Liver (tissue), 9 donors: Measurements from ENCODE around the gene ABHD16B. TPM values are rescaled to one million over a fixed set of nuclear protein-coding genes. Genes with fewer than 3 reads are reported as not detected.

Experiments used
- DNase-seq: peaks from one replicate; pipeline ENCODE4 v3.0.0-alpha.2; 2017; ENCODE audit warnings: low spot score
- H3K27ac ChIP-seq, 2 donors: one replicate each; pipeline ENCODE4 v1.7.0; 2013; ENCODE audit warnings: inconsistent platforms in 2 of 2, low read length in 2 of 2, control low read depth in 1 of 2, low read depth in 1 of 2, mild to moderate bottlenecking in 1 of 2
- H3K27me3 ChIP-seq, 4 donors: one replicate each; pipeline versions ENCODE4 v1.6.1 to v1.7.0; 2013; ENCODE audit warnings: low read length in 3 of 4, inconsistent platforms in 1 of 4, mild to moderate bottlenecking in 1 of 4, moderate library complexity in 1 of 4; ENCODE audit not compliant: control insufficient read depth in 4 of 4, insufficient read depth in 4 of 4
- H3K36me3 ChIP-seq, 4 donors: one replicate each; pipeline versions ENCODE4 v1.6.1 to v1.7.0; 2013; ENCODE audit warnings: low read length in 3 of 4, mild to moderate bottlenecking in 3 of 4, low read depth in 1 of 4, moderate library complexity in 1 of 4; ENCODE audit not compliant: control insufficient read depth in 4 of 4, insufficient read depth in 3 of 4
- H3K4me1 ChIP-seq, 4 donors: one replicate each; pipeline versions ENCODE4 v1.6.1 to v1.7.0; 2013; ENCODE audit warnings: low read length in 3 of 4, mild to moderate bottlenecking in 3 of 4, moderate library complexity in 1 of 4; ENCODE audit not compliant: control insufficient read depth in 4 of 4, insufficient read depth in 4 of 4
- H3K4me3 ChIP-seq, 3 donors: one replicate each; pipeline versions ENCODE4 v1.6.1 to v1.7.0; 2013; ENCODE audit warnings: low read length in 3 of 3, control low read depth in 1 of 3, low read depth in 1 of 3, mild to moderate bottlenecking in 1 of 3
- H3K9ac ChIP-seq, 2 donors: one replicate each; pipeline ENCODE4 v1.7.0; 2013; ENCODE audit warnings: low read length in 2 of 2, mild to moderate bottlenecking in 2 of 2, moderate library complexity in 2 of 2, control low read depth in 1 of 2, low read depth in 1 of 2
- H3K9me3 ChIP-seq, 4 donors: one replicate each; pipeline versions ENCODE4 v1.6.1 to v1.7.0; 2013; ENCODE audit warnings: low read length in 3 of 4; ENCODE audit not compliant: control insufficient read depth in 4 of 4
- EGR1 ChIP-seq, 2 donors: IDR thresholded peaks; 2 replicates each; pipeline ENCODE4 v1.6.1; 2016 to 2018; ENCODE audit warnings: antibody characterized with exemption in 2 of 2, low read depth in 2 of 2
- FOXA1 ChIP-seq: IDR thresholded peaks from 2 replicates; pipeline ENCODE4 v1.6.1; 2016; ENCODE audit warnings: antibody characterized with exemption
- FOXA2 ChIP-seq: IDR thresholded peaks from 2 replicates; pipeline ENCODE4 v1.6.1; 2016; ENCODE audit warnings: antibody characterized with exemption
- HNF4A ChIP-seq, 2 donors: conservative IDR thresholded peaks; 2 replicates each; pipeline ENCODE4 v1.6.1; 2016; ENCODE audit warnings: antibody characterized with exemption in 2 of 2, mild to moderate bottlenecking in 2 of 2
- HNF4G ChIP-seq: IDR thresholded peaks from 2 replicates; pipeline ENCODE4 v1.6.1; 2016; ENCODE audit warnings: antibody characterized with exemption
- JUND ChIP-seq, 2 donors: IDR thresholded peaks; 2 replicates each; pipeline ENCODE4 v1.6.1; 2016; ENCODE audit warnings: antibody characterized with exemption in 2 of 2
- NR2F2 ChIP-seq: IDR thresholded peaks from 2 replicates; pipeline ENCODE4 v1.6.1; 2016; ENCODE audit warnings: antibody characterized with exemption
- RAD21 ChIP-seq, 2 donors: IDR thresholded peaks; 2 replicates each; pipeline ENCODE4 v1.6.1; 2016; ENCODE audit warnings: antibody characterized with exemption in 2 of 2, mild to moderate bottlenecking in 2 of 2
- RXRA ChIP-seq, 2 donors: IDR thresholded peaks; 2 replicates each; pipeline ENCODE4 v1.6.1; 2017 to 2018; ENCODE audit warnings: antibody characterized with exemption in 2 of 2, mild to moderate bottlenecking in 1 of 2
- SP1 ChIP-seq: IDR thresholded peaks from 2 replicates; pipeline ENCODE4 v1.6.1; 2018; ENCODE audit warnings: antibody characterized with exemption, mild to moderate bottlenecking
- TAF1 ChIP-seq: conservative IDR thresholded peaks from 2 replicates; pipeline ENCODE4 v1.6.1; 2016; ENCODE audit warnings: antibody characterized with exemption, mild to moderate bottlenecking
- YY1 ChIP-seq: IDR thresholded peaks from 2 replicates; pipeline ENCODE4 v1.6.1; 2016; ENCODE audit warnings: antibody characterized with exemption, mild to moderate bottlenecking
- WGBS: extraction: QIAGEN DNeasy Blood & Tissue Kit; methylation state at CpG from one replicate; pipeline ENCODE4 v1.1.7; 2013; 5-methylcytosine and 5-hydroxymethylcytosine counted together
- polyA plus RNA-seq, 2 donors: library from polyadenylated mRNA; stranded (reverse) in 1 of 2; unstranded in 1 of 2; fragments of 200-250 nt in 1 of 2; fragments of >200 nt in 1 of 2; fragmentation: Nextera tagmentation in 1 of 2; extraction: Ambion mirVana in 1 of 2; gene quantifications; one replicate each; pipeline versions ENCODE4 v1.2.1 to v1.2.3, GENCODE V29; 2013 to 2015
- total RNA-seq, 2 donors: library from RNA; depleted of rRNA; stranded (reverse); fragments of >200 nt; gene quantifications; one replicate each; pipeline ENCODE4 v1.2.3, GENCODE V29; 2014
- TF ChIP-seq, protein P1 (sequence below): fragments of 150-350 bp; IDR thresholded peaks from 2 replicates; pipeline ENCODE4 v1.5.1; 2017; ENCODE audit warnings: improper control_type of control experiment, low read depth, low read length; ENCODE audit not compliant: missing input control
- TF ChIP-seq, protein P2 (sequence below): IDR thresholded peaks from 2 replicates; pipeline ENCODE4 v1.6.1; 2016; ENCODE audit warnings: antibody characterized with exemption
- TF ChIP-seq, protein P3 (sequence below): IDR thresholded peaks from 2 replicates; pipeline ENCODE4 v1.6.1; 2016; ENCODE audit warnings: antibody characterized with exemption
- donor health status: healthy.
- donor health status: healthy.
- donor health status: healthy.
- donor health status: healthy.
- donor health status: healthy.

The ABHD16B gene
- total and polyA plus RNA-seq, 4 donors: 0.10 TPM; not detected in 3

DNA sequence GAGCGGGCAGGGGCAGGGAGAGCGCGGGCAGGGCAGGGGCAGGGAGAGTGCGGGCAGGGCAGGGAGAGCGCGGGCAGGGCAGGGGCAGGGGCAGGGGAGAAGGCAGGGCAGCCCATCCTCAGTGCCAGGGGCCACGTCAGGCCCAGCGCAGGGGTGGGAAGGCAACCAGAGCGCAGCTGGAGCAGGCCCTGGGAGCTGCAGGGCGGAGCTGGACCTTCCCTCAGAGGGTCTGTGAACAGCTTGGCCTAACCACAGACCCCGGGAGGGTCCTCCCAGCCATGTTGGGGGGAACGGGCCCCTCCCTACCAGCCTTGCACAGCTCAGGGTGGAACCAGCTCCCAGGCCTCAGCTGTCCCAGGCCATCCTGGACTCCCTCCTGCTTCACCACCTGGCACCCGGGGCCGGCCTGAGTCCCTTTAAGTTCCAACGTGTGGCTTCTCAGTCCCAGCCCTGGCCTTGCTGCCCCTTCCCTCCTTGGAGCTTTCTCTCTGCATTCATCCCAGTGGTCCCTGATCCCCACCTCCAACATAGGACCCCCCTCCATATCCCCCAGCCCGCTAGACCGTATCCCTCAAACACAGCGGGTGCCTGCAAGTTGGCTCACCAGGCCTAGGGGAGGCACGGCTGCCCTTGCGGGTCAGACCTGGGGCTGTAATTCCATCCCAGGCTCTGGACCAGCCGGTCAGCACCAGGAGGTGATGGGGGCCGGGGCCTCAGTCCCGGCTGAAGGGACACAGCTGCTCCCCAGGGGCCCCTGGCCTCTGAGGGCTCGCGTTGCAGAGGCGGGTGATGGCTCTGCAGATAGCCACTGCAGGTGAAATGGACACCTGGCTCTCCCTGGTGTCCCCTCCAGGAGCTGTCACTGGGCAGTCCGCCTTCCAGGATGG is 24.6 kb upstream of the ABHD16B start:
- Histone ChIP-seq H3K4me1 (peaks cover 0 to 15% (median 5%) of the 10 kb centered on the region in 4 donors), H3K27ac (no peak overlapping the region), H3K27me3 (no peaks in the 10 kb centered on the region), H3K4me3 (no peak overlapping the region), H3K9me3 (no peaks in the 10 kb centered on the region), H3K9ac (no peak overlapping the region), H3K36me3 (no peaks in the 10 kb centered on the region)
- DNase-seq: no peak
- TF ChIP-seq JUND (IDR thresholded peaks at IDR 0.05): no peak
- TF ChIP-seq, protein P1, sequence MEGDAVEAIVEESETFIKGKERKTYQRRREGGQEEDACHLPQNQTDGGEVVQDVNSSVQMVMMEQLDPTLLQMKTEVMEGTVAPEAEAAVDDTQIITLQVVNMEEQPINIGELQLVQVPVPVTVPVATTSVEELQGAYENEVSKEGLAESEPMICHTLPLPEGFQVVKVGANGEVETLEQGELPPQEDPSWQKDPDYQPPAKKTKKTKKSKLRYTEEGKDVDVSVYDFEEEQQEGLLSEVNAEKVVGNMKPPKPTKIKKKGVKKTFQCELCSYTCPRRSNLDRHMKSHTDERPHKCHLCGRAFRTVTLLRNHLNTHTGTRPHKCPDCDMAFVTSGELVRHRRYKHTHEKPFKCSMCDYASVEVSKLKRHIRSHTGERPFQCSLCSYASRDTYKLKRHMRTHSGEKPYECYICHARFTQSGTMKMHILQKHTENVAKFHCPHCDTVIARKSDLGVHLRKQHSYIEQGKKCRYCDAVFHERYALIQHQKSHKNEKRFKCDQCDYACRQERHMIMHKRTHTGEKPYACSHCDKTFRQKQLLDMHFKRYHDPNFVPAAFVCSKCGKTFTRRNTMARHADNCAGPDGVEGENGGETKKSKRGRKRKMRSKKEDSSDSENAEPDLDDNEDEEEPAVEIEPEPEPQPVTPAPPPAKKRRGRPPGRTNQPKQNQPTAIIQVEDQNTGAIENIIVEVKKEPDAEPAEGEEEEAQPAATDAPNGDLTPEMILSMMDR: no peak
- no peak for TF ChIP-seq EGR1 (IDR thresholded peaks at IDR 0.05; ENCODE audit: low read depth in 2 of 2)
- TF ChIP-seq NR2F2: no peak
- no peak for TF ChIP-seq RAD21 (IDR thresholded peaks at IDR 0.05)
- TF ChIP-seq HNF4G: no peak
- TF ChIP-seq RXRA (IDR thresholded peaks at IDR 0.05): no peak
- no peak for TF ChIP-seq FOXA1
- no peak for TF ChIP-seq HNF4A (conservative IDR thresholded peaks at IDR 0.05)
- TF ChIP-seq, protein P2, sequence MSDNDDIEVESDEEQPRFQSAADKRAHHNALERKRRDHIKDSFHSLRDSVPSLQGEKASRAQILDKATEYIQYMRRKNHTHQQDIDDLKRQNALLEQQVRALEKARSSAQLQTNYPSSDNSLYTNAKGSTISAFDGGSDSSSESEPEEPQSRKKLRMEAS: no peak
- WGBS: 91% methylated on average over 27 of the region's 27 CpGs

DNA sequence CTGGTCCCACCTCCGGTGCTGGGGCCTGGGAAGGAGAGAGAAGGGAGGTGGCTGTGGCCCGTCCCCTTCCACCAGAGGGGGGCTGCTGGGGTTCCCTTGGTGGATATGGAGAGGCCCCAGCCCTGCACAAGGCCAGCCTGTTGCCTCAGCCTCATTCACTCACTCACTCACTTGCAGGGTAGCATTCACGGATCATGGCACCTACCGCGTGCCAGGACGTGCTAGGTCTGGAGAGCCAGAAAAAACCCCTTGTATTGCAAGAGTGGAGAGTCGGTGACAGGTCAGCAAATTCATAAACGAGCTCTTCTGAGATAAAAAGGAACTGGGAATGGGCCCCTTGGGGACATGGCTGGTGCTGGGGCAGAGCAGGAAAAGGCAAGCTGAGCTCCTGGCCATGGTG is 23.8 kb upstream of the ABHD16B start:
- TF ChIP-seq YY1 (no peak), FOXA2 (no peak), HNF4A (conservative IDR thresholded peaks at IDR 0.05) (no peak), FOXA1 (no peak)
- no peak overlapping the region for H3K4me3 ChIP-seq
- WGBS: 74% methylated on average over 8 of the region's 8 CpGs
- H3K36me3 ChIP-seq: no peaks in the 10 kb centered on the region
- no peak overlapping the region for H3K27ac ChIP-seq
- H3K4me1 ChIP-seq: peaks cover 0 to 9% (median 0%) of the 10 kb centered on the region in 4 donors
- H3K9me3 ChIP-seq: no peaks in the 10 kb centered on the region
- no peaks in the 10 kb centered on the region for H3K27me3 ChIP-seq
- no peak overlapping the region for H3K9ac ChIP-seq
- DNase-seq: no peak

DNA sequence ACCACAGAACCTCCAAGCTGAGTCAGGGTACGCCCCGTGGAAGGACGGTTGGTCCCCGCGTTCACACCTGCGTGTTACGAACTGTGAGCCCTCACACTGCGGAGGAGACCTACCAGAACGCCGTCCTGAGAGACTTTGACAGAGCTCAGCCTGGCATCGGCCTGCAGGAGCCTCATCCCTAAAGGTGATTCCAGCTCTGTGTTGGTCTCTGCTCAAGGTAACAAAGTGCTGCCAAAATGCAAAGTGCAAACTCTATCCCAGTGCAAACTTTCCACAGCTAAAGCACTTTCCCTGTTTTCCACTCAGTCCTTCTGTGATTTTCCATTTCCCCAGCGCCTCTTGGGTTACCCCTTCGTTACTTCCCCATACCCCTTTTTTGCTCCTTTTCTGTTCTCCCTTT is 21.7 kb upstream of the ABHD16B start:
- WGBS: 86% methylated on average over 13 of the region's 13 CpGs
- no peak for DNase-seq
- TF ChIP-seq, protein P1: no peak
- TF ChIP-seq, protein P2: no peak
- no peak for TF ChIP-seq TAF1
- TF ChIP-seq SP1: no peak
- no peak for TF ChIP-seq RAD21 (IDR thresholded peaks at IDR 0.05)
- no peak for TF ChIP-seq HNF4A (conservative IDR thresholded peaks at IDR 0.05)
- TF ChIP-seq, protein P3, sequence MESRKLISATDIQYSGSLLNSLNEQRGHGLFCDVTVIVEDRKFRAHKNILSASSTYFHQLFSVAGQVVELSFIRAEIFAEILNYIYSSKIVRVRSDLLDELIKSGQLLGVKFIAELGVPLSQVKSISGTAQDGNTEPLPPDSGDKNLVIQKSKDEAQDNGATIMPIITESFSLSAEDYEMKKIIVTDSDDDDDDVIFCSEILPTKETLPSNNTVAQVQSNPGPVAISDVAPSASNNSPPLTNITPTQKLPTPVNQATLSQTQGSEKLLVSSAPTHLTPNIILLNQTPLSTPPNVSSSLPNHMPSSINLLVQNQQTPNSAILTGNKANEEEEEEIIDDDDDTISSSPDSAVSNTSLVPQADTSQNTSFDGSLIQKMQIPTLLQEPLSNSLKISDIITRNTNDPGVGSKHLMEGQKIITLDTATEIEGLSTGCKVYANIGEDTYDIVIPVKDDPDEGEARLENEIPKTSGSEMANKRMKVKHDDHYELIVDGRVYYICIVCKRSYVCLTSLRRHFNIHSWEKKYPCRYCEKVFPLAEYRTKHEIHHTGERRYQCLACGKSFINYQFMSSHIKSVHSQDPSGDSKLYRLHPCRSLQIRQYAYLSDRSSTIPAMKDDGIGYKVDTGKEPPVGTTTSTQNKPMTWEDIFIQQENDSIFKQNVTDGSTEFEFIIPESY: no peak
- H3K27me3 ChIP-seq: peaks cover 0 to 1% (median 0%) of the 10 kb centered on the region in 4 donors
- H3K9ac ChIP-seq: no peak overlapping the region
- H3K36me3 ChIP-seq: no peaks in the 10 kb centered on the region
- no peak overlapping the region for H3K4me3 ChIP-seq
- peaks cover 0 to 4% (median 0%) of the 10 kb centered on the region in 4 donors for H3K4me1 ChIP-seq
- H3K9me3 ChIP-seq: no peaks in the 10 kb centered on the region
- no peak overlapping the region for H3K27ac ChIP-seq
